Measurements from ENCODE around the gene LHX3.

Gene LHX3

DNA sequence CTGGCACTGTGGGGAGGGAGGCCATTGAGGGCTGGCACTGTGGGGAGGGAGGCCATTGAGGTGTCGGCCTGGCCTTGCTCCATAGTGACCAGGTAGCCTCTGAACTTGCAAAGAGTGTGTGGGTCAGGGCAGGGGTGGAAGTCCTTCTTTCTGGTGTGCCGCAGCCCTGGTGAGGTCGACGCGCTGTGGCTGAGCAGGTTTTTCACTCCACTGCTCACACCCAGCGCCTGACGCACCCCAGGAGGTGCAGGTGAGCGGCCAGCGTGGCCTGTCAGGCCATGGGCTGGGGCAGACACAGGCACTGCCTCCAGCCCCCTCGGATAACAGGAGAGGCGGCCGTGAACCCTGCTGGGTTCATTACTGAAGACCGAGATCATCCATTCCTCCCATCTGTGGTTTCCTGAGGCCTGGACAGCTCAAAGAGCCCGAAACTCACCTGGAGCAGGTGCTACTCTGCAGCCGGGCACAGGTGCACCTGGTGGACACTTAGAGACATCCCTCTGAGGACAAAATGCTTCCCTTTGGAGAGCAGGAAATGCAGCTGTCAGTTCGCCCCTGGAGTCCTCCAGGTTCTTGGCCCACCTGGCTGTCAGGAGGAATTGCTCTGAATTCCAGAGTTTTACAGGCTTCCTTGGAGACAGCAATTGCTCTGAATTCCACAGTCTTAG, 32.4 kb downstream of the LHX3 start:
- no peak for DNase-seq

DNA sequence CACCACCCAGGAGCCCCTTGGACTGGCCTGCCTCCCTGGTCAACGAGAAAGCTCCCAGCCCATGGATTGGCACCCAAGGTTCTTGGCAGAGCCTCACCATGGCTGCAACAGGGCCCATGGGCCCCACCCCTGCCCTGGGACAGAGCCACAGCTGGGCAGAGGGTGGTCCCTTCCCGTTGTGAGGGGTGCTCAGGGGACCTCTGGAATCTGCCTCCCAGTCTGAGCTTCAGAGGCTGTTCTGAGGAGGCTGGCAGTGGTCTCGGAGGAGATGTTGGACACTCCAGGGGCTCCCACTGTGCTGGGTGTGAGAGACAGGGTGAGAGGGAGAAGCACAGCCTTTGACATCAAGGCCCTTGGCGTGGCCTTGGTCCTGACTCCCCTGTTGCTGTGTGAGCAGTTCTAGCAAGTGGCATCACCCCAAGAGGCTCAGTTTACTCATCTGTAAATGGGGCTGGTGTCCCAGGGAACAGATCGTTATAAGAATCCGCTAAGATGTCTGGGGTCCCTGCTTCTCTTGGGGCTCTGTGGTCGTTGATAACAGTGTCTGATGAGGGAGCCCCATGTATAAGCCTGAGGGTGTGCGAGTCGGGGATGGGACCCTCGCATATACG, 33.0 kb downstream of the LHX3 start:
- DNase-seq, result no peak

DNA sequence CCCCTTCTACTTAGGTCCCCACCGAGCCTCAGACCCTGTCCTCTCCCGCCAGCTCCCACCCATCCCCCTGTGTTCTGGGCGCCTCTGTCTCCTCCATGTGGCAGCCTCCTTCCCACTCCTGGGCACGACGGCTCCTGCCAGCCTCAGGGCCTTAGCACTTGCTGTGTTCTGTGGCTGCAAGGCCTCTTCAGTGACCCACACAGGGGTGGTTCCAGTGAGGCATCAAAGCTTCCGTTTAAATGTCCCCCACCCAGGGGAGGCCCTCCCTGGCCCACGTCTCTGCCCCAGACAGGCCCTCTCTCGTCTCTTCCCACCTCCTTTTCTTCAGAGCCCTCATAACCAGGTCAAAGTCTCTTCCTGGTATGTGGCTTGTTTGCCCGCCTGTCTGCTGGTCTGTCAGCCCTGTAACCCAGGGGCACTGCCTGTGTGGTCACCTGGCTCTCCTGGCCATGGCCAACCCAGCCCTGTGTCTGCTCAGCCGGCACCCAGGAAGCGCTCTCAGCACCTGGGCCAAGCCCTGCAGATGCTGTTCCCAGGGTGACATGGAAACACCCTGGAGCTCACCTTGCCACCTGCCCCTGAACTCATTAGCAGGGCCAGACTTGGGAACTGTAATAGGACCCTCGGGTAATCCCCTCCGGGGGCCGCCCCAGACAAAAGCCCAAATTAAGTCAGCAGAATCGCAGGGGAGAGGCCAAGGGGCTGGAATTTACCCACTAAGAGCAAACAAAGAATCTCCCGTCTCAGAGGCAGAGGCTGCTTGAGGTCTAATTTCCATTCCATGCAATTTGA, 33.7 kb downstream of the LHX3 start:
- DNase-seq, result no peak

DNA sequence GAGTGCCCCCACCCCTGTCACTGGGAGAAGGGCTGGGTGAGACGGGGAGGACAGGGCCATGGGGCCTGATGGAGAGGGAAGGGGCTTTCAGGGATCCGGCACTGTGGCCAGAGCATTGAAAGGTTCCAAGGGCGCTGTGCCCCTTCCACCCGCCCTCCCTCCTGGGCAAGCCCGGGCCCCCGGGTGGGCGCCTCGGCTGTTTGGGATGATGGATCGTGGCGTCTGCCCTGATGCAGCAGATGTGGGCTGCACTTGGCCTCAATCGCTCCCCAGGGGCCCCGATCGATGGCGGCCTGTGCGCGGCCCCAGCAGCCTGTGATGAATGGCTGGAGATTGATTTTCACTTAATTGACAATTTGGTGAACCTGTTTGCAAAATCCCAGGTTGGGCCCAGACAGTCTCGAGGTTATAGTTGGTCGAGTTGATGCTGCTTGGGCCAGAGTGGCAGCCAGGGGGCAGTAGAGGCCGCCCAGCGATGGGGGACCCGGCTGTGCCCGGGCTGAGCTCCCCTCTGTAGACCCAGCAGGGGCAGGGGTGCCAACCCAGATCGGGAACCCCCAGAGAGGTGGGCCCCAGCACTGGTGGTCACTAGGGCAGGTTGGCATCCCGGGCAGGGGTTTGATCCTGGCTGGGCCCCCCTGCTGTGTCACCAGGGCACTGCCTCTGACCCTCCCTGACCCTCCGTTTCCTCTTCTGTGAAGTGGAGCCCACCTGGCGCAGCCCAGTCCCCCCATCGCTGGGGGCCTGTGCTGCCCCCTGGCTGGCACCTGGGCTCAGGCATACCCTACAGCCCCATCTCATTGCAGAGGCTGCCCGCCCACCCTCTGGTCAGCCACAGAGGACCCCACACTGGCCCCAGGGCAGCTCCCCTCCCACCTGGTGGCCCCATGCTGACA, 34.7 kb downstream of the LHX3 start:
- no peak for DNase-seq

GRCh38 chr9:136169495-136169894, 35.4 kb downstream of the LHX3 start:
- DNase-seq, result no peak

DNA sequence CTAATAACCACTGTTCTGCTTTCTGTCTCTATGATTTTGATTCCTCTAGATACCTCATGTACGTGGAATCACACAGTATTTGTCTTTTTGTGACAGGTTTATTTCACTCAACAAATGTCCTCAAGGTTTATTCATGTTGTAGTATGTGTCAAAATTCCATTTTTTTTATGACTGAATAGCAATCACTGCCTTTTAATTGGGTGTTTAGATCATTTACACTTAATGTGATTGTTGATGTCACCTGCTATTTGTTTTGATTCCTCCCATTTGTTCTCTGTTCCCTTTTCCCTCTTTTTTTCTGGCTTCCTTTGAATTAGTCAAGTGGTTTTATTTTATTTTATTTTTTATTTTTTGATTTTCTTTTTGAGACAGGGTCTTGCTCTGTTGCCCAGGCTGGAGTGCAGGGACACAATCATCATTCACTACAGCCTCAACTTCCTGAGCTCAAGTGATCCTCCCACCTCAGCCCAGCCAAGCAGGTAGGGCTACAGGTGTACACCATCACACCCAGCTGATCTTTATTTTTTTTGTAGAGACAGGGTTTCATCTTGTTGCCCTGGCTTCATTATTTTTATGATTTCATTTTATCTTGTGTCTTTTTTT, 41.6 kb downstream of the LHX3 start:
- DNase-seq, result no peak

GRCh38 chr9:136160995-136161610, 43.8 kb downstream of the LHX3 start:
- no peak for DNase-seq

GRCh38 chr9:136160381-136160841, 44.5 kb downstream of the LHX3 start:
- DNase-seq, result no peak

DNA sequence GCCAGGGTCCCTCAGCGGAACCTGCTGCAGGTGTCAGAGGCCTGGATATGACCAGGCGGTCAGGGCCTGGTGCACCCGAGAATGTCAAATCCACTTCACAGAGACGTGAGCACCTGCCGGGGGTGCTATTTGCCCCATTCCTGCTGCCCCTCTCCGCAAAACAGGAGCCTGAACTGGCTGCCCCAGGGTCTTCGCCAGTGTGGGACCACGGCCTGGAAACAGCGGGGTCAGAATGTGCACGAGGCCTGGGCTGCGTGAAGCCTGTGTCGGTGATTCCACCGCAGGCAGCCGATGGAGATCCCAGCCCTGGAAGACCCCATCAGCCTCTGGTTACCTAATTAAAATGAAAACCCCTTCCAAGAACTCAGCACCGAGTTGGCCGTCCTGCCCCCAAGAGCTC, 45.1 kb downstream of the LHX3 start:
- no peak for DNase-seq

- no peak for DNase-seq
These were observed 47.3 kb downstream of the LHX3 start for GRCh38 chr9:136157477-136158265.

- DNase-seq, result no peak
These were observed 48.5 kb downstream of the LHX3 start for GRCh38 chr9:136156209-136157120.

- DNase-seq, result no peak
These were observed 49.4 kb downstream of the LHX3 start for GRCh38 chr9:136155576-136155975.

DNA sequence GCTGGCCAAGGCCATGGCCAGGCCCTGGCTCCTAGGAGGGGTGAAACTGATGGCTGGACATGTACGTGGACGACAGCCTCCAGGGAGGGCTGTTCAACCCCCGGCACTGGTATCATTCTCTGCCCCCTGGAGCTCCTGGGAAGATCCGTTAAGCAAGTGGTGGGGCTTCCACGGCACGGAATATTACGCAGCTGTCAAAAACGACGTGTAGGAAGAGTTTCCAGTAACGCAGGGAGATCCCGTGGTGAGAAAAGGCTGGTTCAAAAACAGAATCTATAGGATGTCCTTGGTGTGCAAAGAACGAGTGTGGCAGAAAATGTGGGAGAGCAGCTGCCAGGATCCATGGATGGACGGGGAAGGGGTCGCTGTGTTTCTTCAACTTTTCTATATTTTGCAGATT, 50.0 kb downstream of the LHX3 start:
- no peak for DNase-seq

DNA sequence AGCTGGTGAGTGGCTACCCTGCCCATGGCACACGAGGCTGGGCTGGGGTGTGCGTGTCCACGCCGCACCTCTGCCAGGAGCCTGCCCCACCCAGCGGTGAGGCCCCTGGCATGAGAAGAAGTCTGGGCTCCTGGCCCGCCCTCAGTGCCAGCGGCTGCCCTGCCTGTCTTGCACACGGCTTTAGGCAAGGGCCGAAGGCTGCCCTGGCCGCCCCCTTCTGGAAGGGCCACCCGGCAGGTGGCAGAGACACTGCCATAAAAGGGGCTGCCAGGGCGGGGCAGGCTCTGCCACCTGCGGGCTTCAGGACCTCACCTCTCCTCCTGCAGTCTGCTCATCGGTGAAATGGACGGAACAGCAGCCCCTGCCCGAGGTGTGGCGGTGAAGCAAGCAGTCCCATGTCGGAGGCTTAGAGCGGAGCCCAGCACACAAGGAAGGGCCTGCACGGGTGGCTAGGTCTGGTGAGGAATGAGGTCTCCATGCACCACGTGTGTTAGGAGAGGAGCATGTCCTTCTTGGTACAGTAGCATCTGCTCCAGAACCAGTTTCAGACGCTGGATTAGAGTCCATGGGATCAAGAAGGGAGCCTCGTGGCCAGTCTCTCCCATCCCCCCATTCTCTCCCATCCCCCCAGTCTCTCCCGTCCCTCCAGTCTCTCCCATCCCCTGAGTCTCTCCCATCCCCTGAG, 51.4 kb downstream of the LHX3 start:
- no peak for DNase-seq

GRCh38 chr9:136152931-136153330, 52.0 kb downstream of the LHX3 start:
- no peak for DNase-seq

GRCh38 chr9:136152543-136152866, 52.4 kb downstream of the LHX3 start:
- DNase-seq, result no peak

GRCh38 chr9:136151848-136152542, 52.9 kb downstream of the LHX3 start:
- no peak for DNase-seq

GRCh38 chr9:136151214-136151804, 53.6 kb downstream of the LHX3 start:
- no peak for DNase-seq
